Loucy (cell line): Measurements from ENCODE around the gene PLEKHH1.

Experiments used
- H2AFZ ChIP-seq: fragments of 200-600 bp; sonication (generic); 2 replicates; pipeline ENCODE4 v1.6.0; 2016; ENCODE audit warnings: antibody characterized with exemption, mild to moderate bottlenecking, low read length, moderate library complexity
- H3F3A ChIP-seq: fragments of 200-600 bp; 2 replicates; pipeline ENCODE4 v1.6.0; 2016; ENCODE audit warnings: antibody characterized with exemption, low read depth, mild to moderate bottlenecking
- H3K27me3 ChIP-seq: fragments of 200-600 bp; sonication (generic); 2 replicates; pipeline ENCODE4 v1.6.1; 2014; ENCODE audit warnings: low read length, mild to moderate bottlenecking; ENCODE audit not compliant: insufficient read depth, poor library complexity, severe bottlenecking
- H3K36me3 ChIP-seq: fragments of 200-600 bp; sonication (generic); 2 replicates; pipeline ENCODE4 v1.6.1; 2016; ENCODE audit warnings: low read length; ENCODE audit not compliant: insufficient read depth
- H3K4me1 ChIP-seq: fragments of 200-600 bp; sonication (generic); 2 replicates; pipeline ENCODE4 v1.5.1; 2014; ENCODE audit warnings: low read length, mild to moderate bottlenecking; ENCODE audit not compliant: insufficient read depth, poor library complexity, severe bottlenecking
- H3K4me2 ChIP-seq: fragments of 200-600 bp; sonication (generic); 2 replicates; pipeline ENCODE4 v1.6.0; 2014; ENCODE audit warnings: antibody characterized with exemption, low read length, low read depth, mild to moderate bottlenecking; ENCODE audit not compliant: poor library complexity, severe bottlenecking
- H3K4me3 ChIP-seq: fragments of 200-600 bp; sonication (generic); 2 replicates; pipeline ENCODE4 v1.5.1; 2014; ENCODE audit warnings: low read length, mild to moderate bottlenecking, mixed read lengths; ENCODE audit not compliant: poor library complexity, severe bottlenecking
- H3K79me2 ChIP-seq: fragments of 200-600 bp; sonication (generic); 2 replicates; pipeline ENCODE4 v1.6.1; 2014; ENCODE audit warnings: low read length; ENCODE audit not compliant: insufficient read depth
- H3K9ac ChIP-seq: fragments of 200-600 bp; sonication (generic); 2 replicates; pipeline ENCODE4 v1.6.0; 2014; ENCODE audit warnings: mild to moderate bottlenecking, low read depth, low read length, moderate library complexity; ENCODE audit not compliant: poor library complexity, severe bottlenecking
- H3K9me2 ChIP-seq: fragments of 200-600 bp; sonication (generic); replicated peaks from 2 replicates; pipeline ENCODE4 v1.6.1; 2016; ENCODE audit warnings: low read depth, low read length, mixed read lengths
- H3K9me3 ChIP-seq: fragments of 200-600 bp; sonication (generic); 2 replicates; pipeline ENCODE4 v1.6.1; 2014; ENCODE audit warnings: mild to moderate bottlenecking, antibody characterized with exemption, low read length, low read depth; ENCODE audit not compliant: insufficient read depth
- H4K20me1 ChIP-seq: fragments of 200-600 bp; sonication (generic); 2 replicates; pipeline ENCODE4 v1.6.0; 2014; ENCODE audit warnings: antibody characterized with exemption, low read length, mild to moderate bottlenecking; ENCODE audit not compliant: insufficient read depth, poor library complexity, severe bottlenecking
- CTCF ChIP-seq: fragments of 200-600 bp; sonication (generic); conservative IDR thresholded peaks from 2 replicates; pipeline ENCODE4 v1.5.1; 2014; ENCODE audit warnings: mild to moderate bottlenecking, antibody characterized with exemption, low read length
- EZH2phosphoT487 ChIP-seq: fragments of 200-600 bp; IDR thresholded peaks from 2 replicates; pipeline ENCODE4 v1.6.1; 2018; ENCODE audit warnings: antibody characterized with exemption, mild to moderate bottlenecking, moderate library complexity, borderline replicate concordance

The PLEKHH1 gene

GRCh38 chr14:67547224-67547780 is 14.2 kb downstream of the PLEKHH1 start:
- Histone ChIP-seq H3K4me2 (no peak overlapping the region), H3K27me3 (no peaks in the 10 kb centered on the region), H4K20me1 (no peaks in the 10 kb centered on the region), H3F3A (no peaks in the 10 kb centered on the region), H2AFZ (no peak overlapping the region), H3K4me3 (no peak overlapping the region), H3K79me2 (no peaks in the 10 kb centered on the region), H3K4me1 (no peaks in the 10 kb centered on the region), H3K9ac (no peak overlapping the region), H3K36me3 (no peaks in the 10 kb centered on the region), H3K9me3 (no peaks in the 10 kb centered on the region), H3K9me2 (no peaks in the 10 kb centered on the region)
- no peak for TF ChIP-seq EZH2phosphoT487
- no peak for TF ChIP-seq CTCF

GRCh38 chr14:67549734-67550133 is 16.6 kb downstream of the PLEKHH1 start:
- Histone ChIP-seq H3K4me1 (no peaks in the 10 kb centered on the region), H2AFZ (no peak overlapping the region), H3K36me3 (no peaks in the 10 kb centered on the region), H3K9me2 (no peaks in the 10 kb centered on the region), H3K9ac (no peak overlapping the region), H3K9me3 (no peaks in the 10 kb centered on the region), H3K27me3 (no peaks in the 10 kb centered on the region), H3K79me2 (no peaks in the 10 kb centered on the region), H4K20me1 (no peaks in the 10 kb centered on the region), H3F3A (no peaks in the 10 kb centered on the region), H3K4me2 (no peak overlapping the region), H3K4me3 (no peak overlapping the region)
- TF ChIP-seq EZH2phosphoT487, result no peak
- no peak for TF ChIP-seq CTCF

GRCh38 chr14:67551123-67551522 is 18.0 kb downstream of the PLEKHH1 start:
- no peak overlapping the region for H3K4me2 ChIP-seq
- no peaks in the 10 kb centered on the region for H3K9me3 ChIP-seq
- no peaks in the 10 kb centered on the region for H3K36me3 ChIP-seq
- no peaks in the 10 kb centered on the region for H3F3A ChIP-seq
- H3K27me3 ChIP-seq, result no peaks in the 10 kb centered on the region
- H3K4me1 ChIP-seq, result no peaks in the 10 kb centered on the region
- H3K9ac ChIP-seq, result no peak overlapping the region
- no peak for TF ChIP-seq CTCF
- TF ChIP-seq EZH2phosphoT487, result no peak
- H4K20me1 ChIP-seq, result no peaks in the 10 kb centered on the region
- no peaks in the 10 kb centered on the region for H3K9me2 ChIP-seq
- H2AFZ ChIP-seq, result no peak overlapping the region
- no peaks in the 10 kb centered on the region for H3K79me2 ChIP-seq
- no peak overlapping the region for H3K4me3 ChIP-seq
